ENCODE measurements around the gene G3BP2. TPM values are rescaled to one million over a fixed set of nuclear protein-coding genes. Genes with fewer than 3 reads are reported as not detected.

Gene G3BP2
- total RNA-seq, 1 experiment from 2014 or later = 102 TPM

DNA sequence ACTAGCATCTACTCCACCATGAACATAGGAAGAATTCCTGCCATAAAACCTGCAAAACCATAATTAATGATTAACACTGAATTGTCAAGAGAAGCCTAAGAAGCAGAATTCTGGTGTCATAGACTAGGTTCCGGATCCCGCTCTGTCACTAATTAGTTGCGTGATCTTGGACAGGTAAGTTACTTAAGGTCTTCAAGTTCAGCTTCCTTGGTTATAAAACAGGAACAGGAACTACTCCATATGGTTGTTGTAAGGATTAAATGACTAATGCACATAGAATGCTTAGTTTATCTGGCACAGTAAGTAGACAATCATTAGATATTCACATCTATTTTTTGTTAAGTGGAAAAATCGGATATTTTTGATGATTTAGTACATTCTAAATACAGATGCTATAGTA is 14.3 kb downstream of the G3BP2 start:
- H3K4me2 ChIP-seq = no peak overlapping the region
- H3K36me3 ChIP-seq (ENCODE audit: low read depth) = peaks cover 16% of the 10 kb centered on the region; the same call in 1 of the 2 replicates
- no TSS peak for BruUV-seq (replicated peaks)
- peak overlapping the region; percentile 10; the same call in 1 of the 2 replicates for H3K27ac ChIP-seq
- TF ChIP-seq EZH2 (IDR thresholded peaks at IDR 0.05; ENCODE audit: low read depth) = no peak
- TF ChIP-seq, protein P1, sequence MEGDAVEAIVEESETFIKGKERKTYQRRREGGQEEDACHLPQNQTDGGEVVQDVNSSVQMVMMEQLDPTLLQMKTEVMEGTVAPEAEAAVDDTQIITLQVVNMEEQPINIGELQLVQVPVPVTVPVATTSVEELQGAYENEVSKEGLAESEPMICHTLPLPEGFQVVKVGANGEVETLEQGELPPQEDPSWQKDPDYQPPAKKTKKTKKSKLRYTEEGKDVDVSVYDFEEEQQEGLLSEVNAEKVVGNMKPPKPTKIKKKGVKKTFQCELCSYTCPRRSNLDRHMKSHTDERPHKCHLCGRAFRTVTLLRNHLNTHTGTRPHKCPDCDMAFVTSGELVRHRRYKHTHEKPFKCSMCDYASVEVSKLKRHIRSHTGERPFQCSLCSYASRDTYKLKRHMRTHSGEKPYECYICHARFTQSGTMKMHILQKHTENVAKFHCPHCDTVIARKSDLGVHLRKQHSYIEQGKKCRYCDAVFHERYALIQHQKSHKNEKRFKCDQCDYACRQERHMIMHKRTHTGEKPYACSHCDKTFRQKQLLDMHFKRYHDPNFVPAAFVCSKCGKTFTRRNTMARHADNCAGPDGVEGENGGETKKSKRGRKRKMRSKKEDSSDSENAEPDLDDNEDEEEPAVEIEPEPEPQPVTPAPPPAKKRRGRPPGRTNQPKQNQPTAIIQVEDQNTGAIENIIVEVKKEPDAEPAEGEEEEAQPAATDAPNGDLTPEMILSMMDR (conservative IDR thresholded peaks at IDR 0.05) = no peak
- ChIA-PET CTCF (interaction anchor here (0.6 kb wide), 2 partner anchors 30 to 91 kb away, joined by 3 to 9 read pairs; no protein-coding TSS in a partner anchor), POLR2A (ENCODE audit: unreplicated experiment) (interaction anchor here (1.2 kb wide), 1 partner anchor 65 kb away, joined by 6 read pairs; the partner anchor contains the start of gene USO1)
- H2AFZ ChIP-seq = no peak overlapping the region
- H3K27me3 ChIP-seq (ENCODE audit: insufficient read depth, low read depth) = no peaks in the 10 kb centered on the region
- H3F3A ChIP-seq (ENCODE audit: insufficient read depth, low read depth) = peaks cover 7% of the 10 kb centered on the region; the same call in 1 of the 2 replicates
- intact Hi-C loops (cut with micrococcal nuclease; ENCODE audit: unreplicated experiment) = no loop called here
- no peak overlapping the region for H3K4me3 ChIP-seq
- H4K20me1 ChIP-seq (ENCODE audit: insufficient read depth) = peaks cover 27% of the 10 kb centered on the region; the same call in 1 of the 2 replicates
- H3K79me2 ChIP-seq (ENCODE audit: low read depth) = peaks cover 53% of the 10 kb centered on the region
- no peaks in the 10 kb centered on the region for H3K4me1 ChIP-seq (replicated peaks; ENCODE audit: insufficient read depth)
- H3K9me3 ChIP-seq (ENCODE audit: insufficient read depth, low read depth) = no peaks in the 10 kb centered on the region
- DNase-seq = peak in 1 of 2 experiments; percentile 67
- no peaks in the 10 kb centered on the region for H3K9me2 ChIP-seq (ENCODE audit: insufficient read depth)

- peaks cover 26% of the 10 kb centered on the region; the same call in 1 of the 2 replicates for H3K36me3 ChIP-seq (ENCODE audit: low read depth)
- no peak for TF ChIP-seq EZH2 (IDR thresholded peaks at IDR 0.05; ENCODE audit: low read depth)
- TF ChIP-seq, protein P1 (conservative IDR thresholded peaks at IDR 0.05) = no peak
- peaks cover 19% of the 10 kb centered on the region; the same call in 1 of the 2 replicates for H4K20me1 ChIP-seq (ENCODE audit: insufficient read depth)
- H2AFZ ChIP-seq = no peak overlapping the region
- DNase-seq = no peak
- ChIA-PET POLR2A (ENCODE audit: unreplicated experiment) (no interaction called here), CTCF (interaction anchor here (0.6 kb wide), 1 partner anchor 68 kb away, joined by 3 read pairs; no protein-coding TSS in a partner anchor)
- BruUV-seq (replicated peaks) = no TSS peak
- H3K9me3 ChIP-seq (ENCODE audit: insufficient read depth, low read depth) = no peaks in the 10 kb centered on the region
- H3F3A ChIP-seq (ENCODE audit: insufficient read depth, low read depth) = peaks cover 7% of the 10 kb centered on the region; the same call in 1 of the 2 replicates
- H3K4me3 ChIP-seq = no peak overlapping the region
- H3K4me2 ChIP-seq = no peak overlapping the region
- H3K9me2 ChIP-seq (ENCODE audit: insufficient read depth) = no peaks in the 10 kb centered on the region
- H3K4me1 ChIP-seq (replicated peaks; ENCODE audit: insufficient read depth) = no peaks in the 10 kb centered on the region
- intact Hi-C loops (cut with micrococcal nuclease; ENCODE audit: unreplicated experiment) = no loop called here
- H3K27ac ChIP-seq = no peak overlapping the region
- no peaks in the 10 kb centered on the region for H3K27me3 ChIP-seq (ENCODE audit: insufficient read depth, low read depth)
- H3K79me2 ChIP-seq (ENCODE audit: low read depth) = peaks cover 31% of the 10 kb centered on the region
These were observed 17.6 kb downstream of the G3BP2 start for GRCh38 chr4:75655562-75655961.

- Histone ChIP-seq H3K36me3 (ENCODE audit: low read depth) (peaks cover 26% of the 10 kb centered on the region; the same call in 1 of the 2 replicates), H3K9me3 (ENCODE audit: insufficient read depth, low read depth) (no peaks in the 10 kb centered on the region), H3K4me2 (no peak overlapping the region), H3F3A (ENCODE audit: insufficient read depth, low read depth) (peaks cover 7% of the 10 kb centered on the region; the same call in 1 of the 2 replicates), H4K20me1 (ENCODE audit: insufficient read depth) (peaks cover 18% of the 10 kb centered on the region; the same call in 1 of the 2 replicates), H3K9me2 (ENCODE audit: insufficient read depth) (no peaks in the 10 kb centered on the region), H3K27me3 (ENCODE audit: insufficient read depth, low read depth) (no peaks in the 10 kb centered on the region), H3K79me2 (ENCODE audit: low read depth) (peaks cover 24% of the 10 kb centered on the region), H3K27ac (no peak overlapping the region), H3K4me3 (no peak overlapping the region), H2AFZ (no peak overlapping the region), H3K4me1 (replicated peaks; ENCODE audit: insufficient read depth) (no peaks in the 10 kb centered on the region)
- intact Hi-C loops (cut with micrococcal nuclease; ENCODE audit: unreplicated experiment) = no loop called here
- TF ChIP-seq, protein P1 (conservative IDR thresholded peaks at IDR 0.05) = no peak
- TF ChIP-seq EZH2 (IDR thresholded peaks at IDR 0.05; ENCODE audit: low read depth) = no peak
- ChIA-PET POLR2A (ENCODE audit: unreplicated experiment) (no interaction called here), CTCF (no interaction called here)
- DNase-seq = no peak
- BruUV-seq (replicated peaks) = no TSS peak
These were observed 18.3 kb downstream of the G3BP2 start for GRCh38 chr4:75654905-75655304.

Data from PC-9 (cell line).